ENCODE results near the gene TBX18.

TBX18 gene

DNA sequence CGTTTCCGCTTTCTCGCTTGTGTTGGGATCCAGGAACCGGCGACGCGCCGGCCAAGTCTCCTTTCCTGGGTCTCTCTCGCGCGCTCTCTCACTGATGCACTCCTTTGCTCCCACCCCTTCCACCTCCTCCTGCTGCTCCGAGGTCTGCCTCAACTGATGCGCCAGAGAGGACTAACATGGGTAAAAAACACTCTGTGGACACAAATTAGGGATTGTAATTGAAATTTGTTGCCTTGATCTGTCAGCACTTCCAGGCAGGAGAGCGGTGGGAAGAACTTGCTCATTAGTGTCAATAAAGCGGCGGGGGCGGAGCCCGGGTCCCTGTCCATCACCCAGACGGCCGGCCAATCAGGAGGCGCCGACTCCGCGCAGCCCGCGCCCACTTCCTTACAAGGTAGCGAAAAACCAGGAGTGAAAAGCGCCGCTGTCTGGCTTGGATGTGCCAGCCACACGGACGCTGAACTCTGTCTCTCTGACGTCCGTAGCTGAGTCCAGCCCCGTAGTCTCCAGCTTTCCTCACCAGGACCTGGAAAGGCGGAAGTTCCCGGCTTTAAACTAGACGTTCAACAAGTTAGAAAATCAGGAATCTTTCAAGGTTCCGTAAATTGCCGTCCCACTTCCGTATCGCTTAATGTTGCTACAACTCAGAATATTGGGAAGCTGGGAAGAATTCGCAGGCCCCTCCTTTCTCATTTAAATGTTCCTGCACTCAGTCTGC, at the start of gene TBX18:
TBX18 (minus strand) TSS at position 267 of the 718 bp plus-strand sequence. CDS start 417 bp downstream, outside the sequence.
- DNase-seq (ENCODE audit: low read depth) = peak; percentile 99

DNA sequence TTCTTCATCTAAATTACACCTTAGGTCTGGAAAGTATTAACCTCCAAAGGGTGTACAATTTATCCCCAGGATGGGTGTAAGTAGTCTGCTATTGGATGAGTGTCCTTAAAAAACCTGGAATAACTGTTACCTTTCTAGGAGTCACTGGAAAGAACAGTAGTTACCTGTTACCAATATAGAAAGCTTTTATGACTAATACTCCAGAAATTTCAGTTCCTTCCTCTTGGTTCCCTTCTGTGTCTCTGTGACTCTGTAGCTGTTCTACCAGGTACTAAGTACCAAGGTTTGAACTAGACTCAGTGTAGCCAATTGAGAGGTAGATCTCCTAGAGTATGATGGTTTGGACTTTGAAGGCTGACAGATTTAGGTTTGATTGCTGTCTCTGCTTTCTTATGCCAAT, 47.0 kb upstream of the TBX18 start:
- DNase-seq (ENCODE audit: low read depth) = no peak

DNA sequence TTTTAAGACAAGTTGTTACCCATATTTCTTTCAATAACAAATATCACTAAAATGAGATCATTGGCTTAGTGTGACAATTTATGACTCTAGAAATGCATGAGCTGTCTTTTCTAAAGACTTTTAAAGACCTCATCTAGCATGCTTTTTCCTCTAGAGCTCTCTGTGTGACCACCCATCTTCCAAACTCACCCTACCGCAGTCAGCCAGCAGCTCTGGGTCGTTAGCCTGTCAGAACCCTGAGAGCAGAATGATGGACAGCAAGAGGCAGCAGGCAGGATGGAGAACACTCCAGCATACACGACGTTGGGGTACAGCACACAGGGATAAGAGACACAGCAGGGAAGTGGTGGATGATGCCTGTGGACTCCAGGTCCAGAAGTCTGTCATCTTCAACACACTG, 45.1 kb upstream of the TBX18 start:
- DNase-seq (ENCODE audit: low read depth) = no peak

DNA sequence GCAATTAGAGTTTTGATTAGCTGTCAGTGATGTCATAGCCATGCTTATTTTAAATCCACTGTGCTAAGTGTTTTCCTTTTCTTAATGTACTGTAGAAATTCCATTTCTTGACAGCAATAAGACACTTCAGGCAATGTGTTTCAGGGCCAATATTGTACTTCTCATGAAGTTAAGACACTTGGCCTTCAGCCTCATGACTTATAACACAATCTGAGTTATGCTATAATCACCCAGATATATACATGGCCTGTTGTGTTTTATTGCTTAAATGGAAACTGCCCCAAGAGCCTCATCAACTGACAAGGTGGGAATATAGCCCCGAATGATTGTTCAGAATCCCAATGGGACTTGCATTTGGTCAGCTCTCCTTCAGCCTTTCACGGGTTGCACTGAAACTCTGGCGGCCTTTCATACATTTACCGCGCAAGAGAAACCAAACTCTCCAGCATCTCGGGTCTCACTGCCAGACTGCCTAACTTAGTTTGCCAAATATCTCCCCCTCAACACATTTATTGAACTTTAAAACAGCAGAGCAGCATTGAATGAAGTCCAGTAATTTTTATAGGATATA, 44.2 kb upstream of the TBX18 start:
- no peak for DNase-seq (ENCODE audit: low read depth)

DNA sequence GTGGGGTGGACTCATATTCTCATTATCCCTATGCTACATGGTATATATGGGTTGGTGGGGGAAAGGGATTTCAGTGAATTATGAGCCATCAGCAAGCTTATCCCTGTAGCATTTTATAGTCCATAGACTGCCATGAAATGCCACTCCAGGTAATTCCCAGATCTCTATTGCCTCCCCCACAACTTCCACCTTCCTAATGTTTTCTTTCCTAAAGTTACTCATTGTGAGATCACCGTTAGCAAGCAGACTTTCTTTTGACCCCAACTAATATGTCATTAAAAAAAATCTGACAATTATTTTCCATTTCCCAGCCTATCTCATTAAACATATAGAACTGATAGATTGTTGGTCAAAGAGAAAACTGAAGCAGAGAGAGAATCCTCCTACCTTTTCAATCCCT, 40.7 kb upstream of the TBX18 start:
- DNase-seq (ENCODE audit: low read depth) = no peak

DNA sequence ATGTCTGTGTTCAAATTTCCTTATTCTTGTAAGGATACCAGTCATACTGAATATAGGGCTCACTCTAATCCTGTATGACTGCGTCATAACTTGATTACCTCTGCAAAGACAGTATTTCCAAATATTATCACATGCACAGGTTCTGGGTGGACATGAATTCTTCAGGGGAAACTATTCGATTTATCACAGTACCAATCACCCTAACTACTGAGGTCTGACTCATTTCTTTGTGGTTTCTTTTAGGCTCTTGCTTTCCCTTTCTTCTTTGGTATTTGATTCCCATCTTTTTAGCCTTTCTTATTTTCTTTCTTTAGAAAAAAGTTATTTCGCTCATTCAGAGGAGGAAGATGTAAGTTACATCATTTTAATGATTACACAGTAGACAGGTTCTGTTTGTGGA, 40.3 kb upstream of the TBX18 start:
- DNase-seq (ENCODE audit: low read depth) = no peak

DNA sequence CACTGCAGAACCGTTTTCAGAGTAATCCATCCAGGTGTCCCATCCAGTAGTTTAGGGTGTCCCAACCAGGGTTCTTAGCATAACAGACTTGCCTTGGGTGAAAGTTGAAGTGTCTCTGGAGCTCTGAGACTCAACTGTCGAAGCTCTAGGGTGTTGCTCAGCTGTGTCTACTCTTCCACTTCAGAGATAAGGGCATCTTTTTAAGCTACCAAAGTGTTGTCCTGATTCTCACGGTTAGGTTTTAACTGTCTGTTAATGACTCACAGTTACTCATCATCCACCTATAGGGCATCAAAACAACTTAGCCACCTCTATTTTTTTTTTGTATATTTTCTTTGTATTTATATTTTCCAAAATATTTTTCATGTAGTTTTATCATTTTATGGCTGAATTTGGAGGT, 36.9 kb upstream of the TBX18 start:
- DNase-seq (ENCODE audit: low read depth) = no peak

DNA sequence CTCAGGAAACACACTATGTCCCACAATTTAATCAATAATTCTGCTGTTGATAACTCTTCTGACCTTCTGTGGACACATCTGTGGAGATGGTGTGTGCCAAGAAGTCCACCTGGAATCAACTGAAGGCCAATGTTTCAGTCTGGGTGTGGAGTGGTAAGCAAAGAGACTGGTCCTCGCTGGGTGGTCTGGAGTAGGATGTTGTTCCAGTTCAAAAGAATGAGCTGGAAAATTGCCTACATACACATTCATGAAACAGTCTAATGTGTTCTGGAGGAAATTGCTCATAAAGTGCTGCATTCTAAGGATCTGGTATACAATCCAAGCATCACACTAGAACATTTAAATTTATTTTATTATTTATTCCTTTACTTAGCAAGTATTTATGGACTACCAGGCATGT, 33.9 kb upstream of the TBX18 start:
- peak; percentile 25 for DNase-seq (ENCODE audit: low read depth)

DNA sequence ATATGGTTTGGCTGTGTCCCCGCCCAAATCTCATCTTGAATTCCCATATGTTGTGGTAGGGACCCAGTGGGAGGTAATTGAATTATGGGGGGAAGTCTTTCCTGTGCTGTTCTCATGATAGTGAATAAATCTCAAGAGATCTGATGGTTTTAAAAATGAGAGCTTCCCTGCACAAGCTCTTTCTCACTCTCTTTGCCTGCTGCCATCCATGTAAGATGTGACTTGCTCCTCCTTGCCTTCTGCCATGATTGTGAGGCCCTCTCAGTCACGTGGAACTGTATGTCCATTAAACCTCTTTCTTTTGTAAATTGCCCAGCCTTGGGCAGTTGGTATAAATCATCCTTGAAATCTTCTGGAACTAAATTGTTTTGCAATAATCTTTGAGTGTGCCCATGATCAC, 31.9 kb upstream of the TBX18 start:
- no peak for DNase-seq (ENCODE audit: low read depth)

DNA sequence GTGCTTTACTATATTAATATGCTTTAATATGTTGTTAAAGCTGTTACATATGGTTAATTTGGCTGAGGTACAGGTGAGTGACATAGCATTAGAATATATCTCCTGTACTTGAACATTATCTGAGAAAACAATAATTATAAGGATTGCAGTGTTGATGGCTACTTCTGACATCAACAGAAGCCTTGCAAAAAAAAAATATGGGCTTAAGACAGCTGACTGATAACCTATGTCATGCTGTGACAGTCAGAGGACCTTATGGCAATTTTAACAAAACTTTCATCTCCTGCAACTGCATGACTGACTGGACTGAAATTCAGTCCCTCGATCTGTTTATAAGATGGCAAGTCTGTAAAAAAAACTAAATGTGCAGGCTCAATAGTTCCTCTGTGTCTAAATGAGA, 27.5 kb upstream of the TBX18 start:
- DNase-seq (ENCODE audit: low read depth) = no peak

DNA sequence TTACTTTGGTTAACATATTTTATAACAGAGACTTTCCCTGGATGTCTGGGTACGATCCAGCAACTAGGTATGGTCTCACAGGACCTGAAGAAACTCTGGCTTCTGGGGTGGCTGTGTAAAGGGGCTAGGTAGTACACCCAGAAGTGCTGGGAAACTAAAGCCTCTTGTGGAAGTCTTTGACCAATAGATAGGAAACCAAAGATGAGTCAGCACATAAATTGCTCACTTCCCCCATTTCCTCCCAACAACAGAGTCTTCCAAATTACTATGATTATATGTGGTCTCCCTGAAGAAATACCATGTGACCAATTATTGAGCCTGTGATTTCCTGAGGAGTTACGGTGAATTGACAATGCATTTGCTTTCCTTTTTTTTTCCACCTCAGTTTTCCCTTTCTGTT, 26.8 kb upstream of the TBX18 start:
- DNase-seq (ENCODE audit: low read depth) = peak; percentile 36

DNA sequence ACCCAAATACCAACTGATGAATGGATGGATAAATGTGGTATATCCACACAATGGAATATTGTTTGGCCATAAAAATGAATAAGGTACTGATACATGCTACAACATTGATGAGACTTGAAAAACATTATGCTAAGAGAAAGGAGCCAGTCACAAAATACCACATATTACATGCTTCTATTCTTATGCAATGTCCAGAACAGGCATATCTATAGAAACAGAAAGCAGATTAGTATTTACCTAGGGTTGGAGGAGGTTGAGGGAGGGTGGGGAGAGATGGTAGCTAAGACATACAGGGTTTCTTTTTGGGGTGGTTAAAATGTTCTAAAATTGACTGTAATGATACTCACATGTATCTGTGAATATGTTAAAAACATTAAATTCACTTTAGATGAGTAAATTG, 24.8 kb upstream of the TBX18 start:
- no peak for DNase-seq (ENCODE audit: low read depth)

DNA sequence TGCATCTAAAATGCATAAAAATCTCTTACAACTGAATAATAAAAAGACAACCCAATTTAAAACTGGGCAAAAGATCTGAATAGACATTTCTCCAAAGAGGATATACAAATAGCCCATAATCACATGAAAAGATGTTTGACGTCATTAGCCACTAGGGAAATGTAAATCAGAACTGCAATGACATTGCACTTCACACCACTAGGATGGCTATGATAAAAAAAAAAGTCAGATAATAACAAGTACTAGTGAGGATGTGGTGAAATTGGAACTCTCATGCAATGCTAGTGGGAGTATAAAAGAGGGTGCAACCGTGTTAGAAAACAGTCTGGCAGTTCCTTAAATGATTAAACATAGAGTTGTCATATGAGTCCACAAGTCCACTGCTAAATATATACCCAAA, 24.3 kb upstream of the TBX18 start:
- no peak for DNase-seq (ENCODE audit: low read depth)

DNA sequence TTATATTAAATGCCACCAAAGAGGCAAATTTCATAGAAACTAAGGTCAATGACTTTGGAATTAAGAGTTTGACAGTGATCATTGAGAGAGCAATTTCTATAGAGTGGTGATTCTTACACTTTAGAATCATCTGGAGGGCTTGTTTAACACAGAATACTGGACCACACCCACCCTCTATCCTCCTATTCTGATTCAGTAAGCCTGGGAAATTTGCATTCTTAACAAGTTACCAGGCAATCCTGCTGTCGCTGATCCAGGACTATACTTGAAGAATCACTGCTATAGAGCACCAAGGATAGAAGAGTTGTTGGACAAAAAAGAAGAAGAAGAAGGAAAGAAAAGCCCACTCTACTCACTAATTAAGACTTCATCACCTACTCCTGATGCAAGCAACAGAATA, 21.3 kb upstream of the TBX18 start:
- DNase-seq (ENCODE audit: low read depth) = peak; percentile 15

DNA sequence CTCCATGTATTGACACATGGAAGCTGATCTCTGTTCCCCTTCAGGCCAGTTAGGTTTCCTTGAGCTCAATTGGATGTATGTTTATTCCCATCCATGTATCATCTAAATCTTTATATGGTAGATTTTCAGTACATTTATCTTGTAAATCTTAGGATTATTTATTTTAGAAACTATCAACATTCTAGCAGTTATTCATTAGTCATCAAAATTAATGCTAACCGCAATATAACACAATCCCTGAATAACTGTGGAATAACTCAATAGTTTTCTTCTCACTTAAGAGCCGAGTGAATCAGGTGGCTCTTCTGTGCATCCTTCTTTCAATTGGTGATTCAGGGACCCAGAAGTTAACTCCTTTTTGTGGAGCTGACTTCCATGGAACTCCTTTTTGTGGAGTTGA, 15.5 kb upstream of the TBX18 start:
- no peak for DNase-seq (ENCODE audit: low read depth)

DNA sequence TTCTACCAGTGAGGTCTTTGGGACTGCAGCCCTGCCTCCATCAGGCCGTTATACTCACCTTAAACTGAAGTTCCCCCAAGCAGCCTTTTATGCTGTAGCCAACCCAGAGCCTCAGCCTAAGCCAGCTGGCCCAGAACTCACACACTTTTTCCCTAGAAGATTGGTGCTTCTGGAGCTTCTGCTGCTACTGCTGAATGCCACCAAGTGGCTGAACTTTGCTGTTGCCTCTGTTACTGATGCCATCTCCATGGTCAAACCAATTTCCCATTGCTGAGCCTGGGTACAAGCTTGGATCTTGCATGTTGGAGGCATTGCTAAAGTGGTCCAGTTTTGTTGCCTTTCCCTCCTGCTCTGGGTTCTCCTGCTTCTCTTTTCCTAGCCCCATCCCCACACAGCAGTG, 15.0 kb upstream of the TBX18 start:
- no peak for DNase-seq (ENCODE audit: low read depth)

DNA sequence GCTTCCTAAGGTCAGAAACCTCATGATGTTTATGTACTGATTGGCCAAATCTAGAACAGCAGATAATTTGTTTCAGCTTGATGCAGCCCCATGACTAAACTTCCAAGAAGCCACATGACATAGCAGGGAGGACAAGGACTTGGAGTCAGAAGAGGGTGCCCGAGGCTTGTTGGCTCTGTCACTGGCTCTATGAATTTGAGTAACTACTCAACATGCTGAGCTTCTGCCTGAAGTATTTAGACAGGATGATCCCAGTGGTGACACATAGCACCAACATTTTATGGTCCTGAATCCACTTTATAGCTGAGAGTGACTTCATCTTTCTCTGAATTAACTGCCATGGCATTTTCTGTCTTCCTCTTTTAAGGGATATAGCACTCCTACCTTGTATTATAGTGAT, 13.5 kb upstream of the TBX18 start:
- DNase-seq (ENCODE audit: low read depth) = peak; percentile 86

DNA sequence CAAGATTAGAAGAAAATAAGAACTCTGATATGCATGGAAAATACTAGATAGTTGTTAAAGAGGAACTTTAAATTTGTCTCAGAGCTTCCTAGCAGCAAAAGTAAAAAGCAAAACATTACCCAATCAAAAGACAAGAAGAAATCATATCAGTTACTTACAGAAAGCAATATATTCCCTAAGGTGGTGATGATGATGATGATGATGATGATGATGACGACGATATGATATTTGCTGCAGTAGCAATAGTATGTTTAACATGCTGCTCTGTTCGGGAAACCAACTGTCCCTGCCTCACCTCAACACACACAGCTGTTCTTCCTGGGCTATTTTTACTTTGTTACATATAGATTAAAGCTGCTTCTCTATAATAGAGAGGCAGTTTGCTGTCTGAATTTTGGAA, 12.0 kb upstream of the TBX18 start:
- DNase-seq (ENCODE audit: low read depth) = no peak

DNA sequence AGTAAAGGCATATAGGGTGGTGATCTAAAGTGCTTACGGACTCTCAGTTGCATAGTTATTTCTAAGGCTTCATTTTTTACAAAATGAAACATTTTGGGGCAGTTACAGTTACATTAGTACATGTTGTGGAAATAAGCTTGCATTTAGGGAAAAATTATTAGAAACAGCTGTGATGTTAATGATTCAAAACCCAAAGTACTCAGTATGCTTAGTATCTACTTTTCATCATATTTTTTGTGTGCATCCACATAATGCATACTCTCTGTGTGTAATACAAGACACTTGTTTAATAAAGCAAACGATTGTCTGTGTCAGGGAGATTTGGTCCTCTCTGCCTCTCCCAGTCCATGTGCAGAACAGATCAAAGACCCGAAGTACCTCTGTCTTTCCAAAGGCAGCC, 11.4 kb upstream of the TBX18 start:
- DNase-seq (ENCODE audit: low read depth) = peak; percentile 48

DNA sequence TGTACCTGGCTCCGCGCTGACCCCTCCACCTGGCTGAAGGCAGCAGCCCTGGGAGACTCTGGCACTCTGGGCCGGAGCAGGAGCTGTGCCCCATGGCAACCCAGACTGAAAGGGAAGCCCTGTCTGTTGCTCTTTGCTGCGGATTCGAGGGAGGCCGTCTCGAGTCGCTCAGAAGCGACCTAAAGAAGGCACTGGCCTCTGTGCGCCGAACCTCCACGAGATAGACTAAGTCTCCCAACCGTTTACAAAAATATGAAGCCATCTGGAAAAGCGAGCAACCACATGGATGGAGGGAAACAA, 10.5 kb upstream of the TBX18 start:
- no peak for DNase-seq (ENCODE audit: low read depth)

DNA sequence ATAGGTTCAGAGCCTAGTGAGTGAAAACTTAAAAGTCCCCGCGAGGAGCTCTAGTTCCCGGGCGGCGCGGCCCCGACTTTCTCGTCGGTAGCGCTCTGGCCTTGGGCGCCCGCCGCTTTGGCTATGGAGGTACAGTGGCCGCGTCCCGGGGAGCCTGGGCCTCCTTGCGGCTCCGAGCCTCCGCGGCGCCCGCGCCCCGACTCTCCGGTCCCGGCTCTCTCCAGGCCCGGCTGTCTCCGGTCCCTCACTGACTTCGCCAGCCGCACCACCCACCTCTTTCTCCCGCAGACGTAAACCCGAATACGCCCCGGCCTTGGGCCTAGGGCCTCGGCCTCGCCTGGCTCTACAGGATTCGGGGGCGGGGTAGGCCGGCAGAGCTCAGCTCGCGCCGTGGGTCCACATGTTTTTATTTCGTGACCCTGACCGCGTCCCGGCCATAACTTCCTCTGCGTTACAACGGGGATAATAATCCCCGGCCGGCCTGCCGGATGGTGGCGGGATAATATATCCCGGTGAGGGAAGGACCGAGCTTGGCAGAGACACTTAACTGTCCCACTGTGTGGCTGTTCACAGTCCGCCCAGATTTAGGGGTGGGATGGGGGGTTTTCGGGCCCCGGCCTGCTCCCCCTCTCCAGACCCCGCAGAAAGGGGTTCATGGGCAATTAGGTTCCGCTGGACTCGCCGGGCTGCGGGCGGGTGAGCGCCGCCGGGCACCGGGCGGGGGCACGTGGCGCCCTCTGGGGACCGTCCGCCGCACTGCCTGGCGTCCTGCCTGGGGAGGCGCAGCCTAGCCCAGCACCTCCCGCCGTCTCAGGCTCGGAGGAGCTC, 10.0 kb upstream of the TBX18 start:
- peak; percentile 58 for DNase-seq (ENCODE audit: low read depth)

DNA sequence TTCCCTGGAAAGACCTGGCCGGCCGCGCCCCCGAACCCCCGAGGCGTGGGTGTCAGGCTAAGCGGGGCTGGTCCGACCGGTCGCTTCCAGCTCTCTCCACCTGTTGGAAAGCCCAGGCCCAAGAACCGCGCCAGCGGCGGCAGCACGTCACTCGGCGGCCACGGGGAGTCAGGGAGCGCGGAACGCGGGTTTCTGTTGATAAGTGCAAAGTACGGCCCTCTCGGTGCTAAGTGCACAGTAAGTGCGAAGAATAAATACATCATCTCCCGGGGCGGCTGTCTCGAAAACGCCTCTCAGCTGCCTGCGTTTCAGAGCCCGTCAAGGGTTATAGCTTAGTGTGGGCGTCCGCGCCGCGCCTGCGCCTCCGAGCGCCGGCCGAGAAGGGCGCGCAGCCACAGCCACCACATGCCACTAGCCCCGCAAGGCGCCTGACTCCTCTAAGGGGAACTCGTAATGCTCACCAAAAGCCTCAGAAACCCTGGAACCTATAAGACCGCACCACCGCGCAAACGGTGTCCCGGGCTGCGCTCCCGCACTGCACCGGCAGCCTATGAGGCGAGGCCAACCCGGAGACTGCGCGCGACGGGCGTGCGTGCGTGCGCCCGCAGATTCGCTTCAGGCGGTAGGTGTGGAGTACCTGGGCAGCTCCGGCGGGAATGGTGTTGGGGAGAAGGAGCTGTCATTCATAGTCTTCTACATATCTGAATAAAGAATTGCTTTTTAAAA, 9.2 kb upstream of the TBX18 start:
- DNase-seq (ENCODE audit: low read depth) = peak; percentile 29

DNA sequence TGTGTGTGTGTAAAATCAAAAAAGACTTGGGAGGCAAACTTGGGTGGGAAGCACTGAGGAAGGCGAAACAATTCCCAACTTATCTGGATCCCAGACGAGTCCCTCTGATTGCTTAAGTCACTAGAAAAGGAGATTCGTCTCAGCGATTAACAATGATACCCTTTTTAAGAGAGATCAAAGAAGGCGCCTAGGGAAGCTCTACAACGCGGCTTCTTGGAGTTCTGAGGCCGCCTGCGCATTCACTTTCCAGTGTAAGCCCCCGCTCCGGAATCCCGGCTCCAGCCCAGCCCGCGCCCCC, 8.7 kb upstream of the TBX18 start:
- no peak for DNase-seq (ENCODE audit: low read depth)

Data from fibroblast of gingiva (primary cell).